IPS-18c (cell line): ENCODE measurements around the gene COL8A1.

Source experiments
- H3K4me3 ChIP-seq: 2 replicates; pipeline ENCODE4 v1.7.0; 2013; ENCODE audit warnings: low read depth, mild to moderate bottlenecking, low read length, moderate library complexity; ENCODE audit not compliant: insufficient read depth
- H3K9me3 ChIP-seq: one replicate; pipeline ENCODE4 v1.6.1; 2013; ENCODE audit warnings: mild to moderate bottlenecking, low read length, moderate library complexity; ENCODE audit not compliant: control insufficient read depth, insufficient read depth

COL8A1 gene

GRCh38 chr3:99686955-99687612 lies 48.7 kb downstream of the COL8A1 start:
- H3K9me3 ChIP-seq = no peaks in the 10 kb centered on the region
- no peak overlapping the region for H3K4me3 ChIP-seq

GRCh38 chr3:99690761-99691369 lies 52.5 kb downstream of the COL8A1 start:
- no peaks in the 10 kb centered on the region for H3K9me3 ChIP-seq
- H3K4me3 ChIP-seq = no peak overlapping the region

- H3K4me3 ChIP-seq = no peak overlapping the region
- H3K9me3 ChIP-seq = no peaks in the 10 kb centered on the region
Observed at GRCh38 chr3:99693636-99694035, 55.2 kb downstream of the COL8A1 start.

GRCh38 chr3:99696497-99696896 lies 58.1 kb downstream of the COL8A1 start:
- Histone ChIP-seq H3K4me3 (no peak overlapping the region), H3K9me3 (no peaks in the 10 kb centered on the region)

GRCh38 chr3:99697250-99697649 lies 58.9 kb downstream of the COL8A1 start:
- Histone ChIP-seq H3K4me3 (no peak overlapping the region), H3K9me3 (no peaks in the 10 kb centered on the region)

GRCh38 chr3:99698932-99699331 lies 60.5 kb downstream of the COL8A1 start:
- Histone ChIP-seq H3K4me3 (no peak overlapping the region), H3K9me3 (no peaks in the 10 kb centered on the region)

- Histone ChIP-seq H3K4me3 (no peak overlapping the region), H3K9me3 (no peaks in the 10 kb centered on the region)
Observed at GRCh38 chr3:99699841-99700240, 61.4 kb downstream of the COL8A1 start.

GRCh38 chr3:99700631-99701268 lies 62.4 kb downstream of the COL8A1 start:
- H3K4me3 ChIP-seq = no peak overlapping the region
- no peaks in the 10 kb centered on the region for H3K9me3 ChIP-seq

GRCh38 chr3:99702953-99703943 lies 64.9 kb downstream of the COL8A1 start:
- no peaks in the 10 kb centered on the region for H3K9me3 ChIP-seq
- no peak overlapping the region for H3K4me3 ChIP-seq

GRCh38 chr3:99704417-99704816 lies 66.0 kb downstream of the COL8A1 start:
- no peak overlapping the region for H3K4me3 ChIP-seq
- H3K9me3 ChIP-seq = no peaks in the 10 kb centered on the region

- H3K4me3 ChIP-seq = no peak overlapping the region
- H3K9me3 ChIP-seq = no peaks in the 10 kb centered on the region
Observed at GRCh38 chr3:99706410-99706809, 68.0 kb downstream of the COL8A1 start.

GRCh38 chr3:99708207-99708745 lies 69.9 kb downstream of the COL8A1 start:
- H3K4me3 ChIP-seq = no peak overlapping the region

GRCh38 chr3:99709686-99710085 lies 71.3 kb downstream of the COL8A1 start:
- Histone ChIP-seq H3K4me3 (no peak overlapping the region), H3K9me3 (no peaks in the 10 kb centered on the region)

More at GRCh38 chr3:99708207-99708745, 69.9 kb downstream of the COL8A1 start:
- H3K9me3 ChIP-seq = no peaks in the 10 kb centered on the region

GRCh38 chr3:99710094-99710493 lies 71.7 kb downstream of the COL8A1 start:
- H3K4me3 ChIP-seq = no peak overlapping the region
- H3K9me3 ChIP-seq = no peaks in the 10 kb centered on the region

- H3K4me3 ChIP-seq = no peak overlapping the region
- H3K9me3 ChIP-seq = no peaks in the 10 kb centered on the region
Observed at GRCh38 chr3:99711351-99711750, 73.0 kb downstream of the COL8A1 start.

GRCh38 chr3:99712291-99712954 lies 74.0 kb downstream of the COL8A1 start:
- Histone ChIP-seq H3K9me3 (no peaks in the 10 kb centered on the region), H3K4me3 (no peak overlapping the region)

GRCh38 chr3:99713440-99713839 lies 75.0 kb downstream of the COL8A1 start:
- H3K9me3 ChIP-seq = no peaks in the 10 kb centered on the region
- H3K4me3 ChIP-seq = no peak overlapping the region
